Esophagus squamous epithelium (tissue), 4 donors: Measurements from ENCODE around the gene ZSWIM6.

ENCODE experiments used
- CTCF ChIP-seq, 6 experiments: fragments of 450-650 bp in 4 of 6; fragments of 200-600 bp in 2 of 6; sonication (generic) in 2 of 6; IDR thresholded peaks; one replicate each; pipeline ENCODE4 v1.5.1; 2016 to 2019; ENCODE audit warnings: antibody characterized with exemption in 6 of 6, mild to moderate bottlenecking in 4 of 6, moderate library complexity in 4 of 6
- POLR2A ChIP-seq, 4 donors: fragments of 450-650 bp; IDR thresholded peaks; one replicate each; pipeline ENCODE4 v1.6.1; 2017; ENCODE audit warnings: antibody characterized with exemption in 4 of 4, mild to moderate bottlenecking in 4 of 4, moderate library complexity in 3 of 4

GRCh38 chr5:61286446-61287132, 45.5 kb upstream of the ZSWIM6 start:
- no peak for TF ChIP-seq POLR2A (IDR thresholded peaks at IDR 0.05)
- no peak for TF ChIP-seq CTCF (IDR thresholded peaks at IDR 0.05)
